HG03135 (cell line): Measurements from ENCODE around the gene UBE2E2.

Experiments used
- ATAC-seq: cut with Tn5 transposase; IDR thresholded peaks from one replicate; pipeline ENCODE4 v1.9.1; 2021; ENCODE audit warnings: mild to moderate bottlenecking, moderate library complexity; ENCODE audit not compliant: unreplicated experiment

The UBE2E2 gene

GRCh38 chr3:23567917-23568316 lies 364.8 kb downstream of the UBE2E2 start:
- ATAC-seq: no peak

GRCh38 chr3:23573827-23574226 lies 370.7 kb downstream of the UBE2E2 start:
- no peak for ATAC-seq

GRCh38 chr3:23574822-23575315 lies 371.7 kb downstream of the UBE2E2 start:
- ATAC-seq: no peak

- no peak for ATAC-seq
Observed at GRCh38 chr3:23575697-23576096, 372.6 kb downstream of the UBE2E2 start.

- ATAC-seq: no peak
Observed at GRCh38 chr3:23576379-23576959, 373.3 kb downstream of the UBE2E2 start.

- ATAC-seq: no peak
Observed at GRCh38 chr3:23580096-23580713, 377.1 kb downstream of the UBE2E2 start.

GRCh38 chr3:23583980-23584740 lies 381.0 kb downstream of the UBE2E2 start:
- ATAC-seq: no peak

GRCh38 chr3:23587513-23587912 lies 384.4 kb downstream of the UBE2E2 start:
- no peak for ATAC-seq

- no peak for ATAC-seq
Observed at GRCh38 chr3:23588547-23588946, 385.4 kb downstream of the UBE2E2 start.

GRCh38 chr3:23589602-23590001 lies 386.5 kb downstream of the UBE2E2 start:
- no peak for ATAC-seq

GRCh38 chr3:23590424-23591273 lies 387.5 kb downstream of the UBE2E2 start:
- peak; percentile 72 for ATAC-seq

GRCh38 chr3:23591374-23591773 lies 388.2 kb downstream of the UBE2E2 start:
- no peak for ATAC-seq

- peak; percentile 68 for ATAC-seq
Observed at GRCh38 chr3:23592961-23593931, 390.1 kb downstream of the UBE2E2 start.

- ATAC-seq: no peak
Observed at GRCh38 chr3:23594066-23594465, 390.9 kb downstream of the UBE2E2 start.

GRCh38 chr3:23594894-23595670 lies 392.0 kb downstream of the UBE2E2 start:
- ATAC-seq: no peak

GRCh38 chr3:23595851-23596250 lies 392.7 kb downstream of the UBE2E2 start:
- no peak for ATAC-seq

GRCh38 chr3:23600167-23600871 lies 397.2 kb downstream of the UBE2E2 start:
- ATAC-seq: no peak

- ATAC-seq: no peak
Observed at GRCh38 chr3:23601091-23601822, 398.1 kb downstream of the UBE2E2 start.
